HG03558 (cell line): Measurements from ENCODE around the gene CAMKMT.

Experiments used
- ATAC-seq: cut with Tn5 transposase; IDR thresholded peaks from one replicate; pipeline ENCODE4 v1.9.1; 2021; ENCODE audit warnings: moderate number of reproducible peaks; ENCODE audit not compliant: unreplicated experiment; ENCODE audit errors: extremely low read depth

CAMKMT gene

GRCh38 chr2:44679990-44680389, 318.2 kb downstream of the CAMKMT start:
- no peak for ATAC-seq

- no peak for ATAC-seq
Measured at GRCh38 chr2:44680424-44680971, 318.8 kb downstream of the CAMKMT start.

GRCh38 chr2:44680983-44681531, 319.3 kb downstream of the CAMKMT start:
- no peak for ATAC-seq

GRCh38 chr2:44682459-44682858, 320.7 kb downstream of the CAMKMT start:
- no peak for ATAC-seq

GRCh38 chr2:44684559-44684958, 322.8 kb downstream of the CAMKMT start:
- ATAC-seq = no peak

- ATAC-seq = no peak
Measured at GRCh38 chr2:44686561-44686960, 324.8 kb downstream of the CAMKMT start.

- no peak for ATAC-seq
Measured at GRCh38 chr2:44687686-44688455, 326.1 kb downstream of the CAMKMT start.

- no peak for ATAC-seq
Measured at GRCh38 chr2:44688456-44689124, 326.8 kb downstream of the CAMKMT start.

- no peak for ATAC-seq
Measured at GRCh38 chr2:44689516-44689915, 327.8 kb downstream of the CAMKMT start.

GRCh38 chr2:44691174-44691785, 329.5 kb downstream of the CAMKMT start:
- no peak for ATAC-seq

GRCh38 chr2:44692821-44693220, 331.1 kb downstream of the CAMKMT start:
- no peak for ATAC-seq

GRCh38 chr2:44700824-44701223, 339.1 kb downstream of the CAMKMT start:
- no peak for ATAC-seq

- no peak for ATAC-seq
Measured at GRCh38 chr2:44705356-44705755, 343.6 kb downstream of the CAMKMT start.

- ATAC-seq = no peak
Measured at GRCh38 chr2:44705876-44706480, 344.2 kb downstream of the CAMKMT start.

- ATAC-seq = no peak
Measured at GRCh38 chr2:44706681-44707553, 345.2 kb downstream of the CAMKMT start.

GRCh38 chr2:44707945-44708660, 346.4 kb downstream of the CAMKMT start:
- no peak for ATAC-seq

- ATAC-seq = no peak
Measured at GRCh38 chr2:44708661-44709000, 346.9 kb downstream of the CAMKMT start.

- no peak for ATAC-seq
Measured at GRCh38 chr2:44713170-44713569, 351.4 kb downstream of the CAMKMT start.

- ATAC-seq = no peak
Measured at GRCh38 chr2:44715671-44716081, 353.9 kb downstream of the CAMKMT start.
